IPS-15b (cell line): ENCODE measurements around the gene F2RL3.

Source experiments
- H3K27me3 ChIP-seq: one replicate; pipeline ENCODE4 v1.6.1; 2013; ENCODE audit warnings: low read length; ENCODE audit not compliant: control insufficient read depth, insufficient read depth
- H3K36me3 ChIP-seq: one replicate; pipeline ENCODE4 v1.6.1; 2013; ENCODE audit warnings: low read length; ENCODE audit not compliant: control insufficient read depth, insufficient read depth
- H3K4me1 ChIP-seq: one replicate; pipeline ENCODE4 v1.6.1; 2013; ENCODE audit warnings: mild to moderate bottlenecking, low read length; ENCODE audit not compliant: control insufficient read depth, insufficient read depth
- H3K4me3 ChIP-seq: one replicate; pipeline ENCODE4 v1.5.1; 2013; ENCODE audit warnings: low read depth, low read length
- H3K9ac ChIP-seq: one replicate; pipeline ENCODE4 v1.6.1; 2013; ENCODE audit warnings: low read depth, mild to moderate bottlenecking, low read length
- H3K9me3 ChIP-seq: one replicate; pipeline ENCODE4 v1.6.1; 2013; ENCODE audit warnings: mild to moderate bottlenecking, low read length; ENCODE audit not compliant: control insufficient read depth, insufficient read depth

Gene F2RL3

DNA sequence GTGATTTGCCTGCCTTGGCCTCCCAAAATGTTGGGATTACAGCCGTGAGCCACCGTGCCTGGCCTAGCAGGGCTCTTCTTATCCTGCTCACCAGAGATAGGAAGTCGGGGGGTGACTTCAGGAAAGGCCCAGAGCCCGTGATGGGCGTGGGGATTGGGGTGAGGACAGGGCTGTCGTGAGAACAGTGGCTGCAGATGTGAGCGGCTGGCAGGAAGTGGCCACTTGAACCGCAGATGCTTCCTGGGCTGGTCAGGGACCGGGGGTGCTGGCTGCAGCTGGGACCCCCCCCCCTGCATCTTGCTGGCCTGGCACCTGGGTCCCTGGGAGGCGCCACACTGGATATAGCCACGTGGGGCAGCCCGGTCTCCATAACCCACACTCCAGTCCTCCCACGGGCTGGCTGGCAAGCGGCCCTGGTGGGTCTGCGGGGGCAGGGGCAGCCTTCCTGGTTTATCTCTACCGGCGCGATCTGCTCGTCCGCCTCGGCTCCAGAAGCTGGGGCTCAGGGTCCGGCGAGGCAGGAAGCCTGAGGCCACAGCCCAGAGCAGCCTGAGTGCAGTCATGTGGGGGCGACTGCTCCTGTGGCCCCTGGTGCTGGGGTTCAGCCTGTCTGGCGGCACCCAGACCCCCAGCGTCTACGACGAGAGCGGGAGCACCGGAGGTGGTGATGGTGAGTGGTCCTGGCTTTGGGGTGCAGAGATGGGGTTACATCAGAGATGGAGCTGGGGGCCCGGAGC is at the start of gene F2RL3:
F2RL3 (plus strand) TSS at position 371 of the 737 bp plus-strand sequence; CDS start at position 562, 191 bp downstream.
- Histone ChIP-seq H3K27me3 (no peaks in the 10 kb centered on the region), H3K36me3 (no peaks in the 10 kb centered on the region), H3K4me1 (no peaks in the 10 kb centered on the region), H3K9me3 (no peaks in the 10 kb centered on the region), H3K4me3 (no peak within 1 kb of the TSS), H3K9ac (no peak within 1 kb of the TSS)

DNA sequence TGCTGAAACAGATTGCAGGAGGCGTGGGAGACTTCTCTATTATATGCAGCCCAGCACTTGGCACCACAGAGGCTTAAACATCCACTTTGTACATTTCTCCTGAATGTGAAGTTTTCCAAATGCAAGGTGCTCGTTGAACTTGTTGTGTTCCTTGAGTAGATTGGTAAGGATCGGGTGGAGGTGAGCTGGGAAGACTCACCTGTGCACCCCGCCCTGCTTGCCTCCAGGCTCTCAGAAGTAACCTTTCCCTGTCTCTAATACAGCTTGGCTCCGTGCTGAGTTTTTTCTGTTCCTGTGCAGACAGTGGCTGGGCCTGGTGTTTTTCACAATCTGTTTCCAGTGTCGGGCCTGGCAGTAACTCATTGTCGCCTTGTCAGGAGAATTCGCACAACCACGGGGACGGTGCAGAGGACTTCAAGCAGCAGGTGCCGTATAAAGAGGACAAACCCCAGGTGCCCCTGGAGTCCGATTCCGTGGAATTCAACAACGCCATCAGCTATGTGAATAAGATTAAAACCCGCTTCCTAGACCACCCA is 47.3 kb upstream of the F2RL3 start:
- H3K36me3 ChIP-seq = peaks cover 80% of the 10 kb centered on the region
- no peaks in the 10 kb centered on the region for H3K27me3 ChIP-seq
- no peaks in the 10 kb centered on the region for H3K9me3 ChIP-seq
- H3K4me1 ChIP-seq = no peaks in the 10 kb centered on the region
- H3K4me3 ChIP-seq = no peak overlapping the region
- no peak overlapping the region for H3K9ac ChIP-seq

GRCh38 chr19:16846901-16847300 is 41.9 kb upstream of the F2RL3 start:
- H3K27me3 ChIP-seq = no peaks in the 10 kb centered on the region
- H3K9ac ChIP-seq = no peak overlapping the region
- peaks cover 68% of the 10 kb centered on the region for H3K36me3 ChIP-seq
- H3K4me1 ChIP-seq = no peaks in the 10 kb centered on the region
- H3K4me3 ChIP-seq = no peak overlapping the region
- H3K9me3 ChIP-seq = no peaks in the 10 kb centered on the region

DNA sequence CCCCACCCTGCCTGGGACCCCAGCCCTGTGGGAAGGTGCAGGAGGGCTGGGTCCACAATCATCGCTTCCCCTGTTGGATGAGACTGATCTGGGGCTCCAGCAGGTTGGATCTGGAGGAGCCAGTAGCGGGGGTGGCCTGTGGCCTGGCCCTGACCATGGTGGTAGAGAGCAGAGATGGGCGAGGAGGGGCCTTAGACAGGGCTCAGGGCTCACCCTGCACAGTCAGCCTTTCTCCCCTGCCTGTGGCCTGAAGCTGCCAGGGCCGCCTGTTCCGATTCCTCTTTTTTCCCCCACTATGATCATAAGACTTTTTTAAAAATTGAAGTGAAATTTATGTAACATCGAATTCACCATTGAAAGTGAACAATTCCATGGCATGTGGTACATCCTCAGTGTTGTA is 41.4 kb upstream of the F2RL3 start:
- Histone ChIP-seq H3K27me3 (no peaks in the 10 kb centered on the region), H3K9me3 (no peaks in the 10 kb centered on the region), H3K4me3 (no peak overlapping the region), H3K9ac (no peak overlapping the region), H3K4me1 (no peaks in the 10 kb centered on the region), H3K36me3 (peaks cover 65% of the 10 kb centered on the region)

DNA sequence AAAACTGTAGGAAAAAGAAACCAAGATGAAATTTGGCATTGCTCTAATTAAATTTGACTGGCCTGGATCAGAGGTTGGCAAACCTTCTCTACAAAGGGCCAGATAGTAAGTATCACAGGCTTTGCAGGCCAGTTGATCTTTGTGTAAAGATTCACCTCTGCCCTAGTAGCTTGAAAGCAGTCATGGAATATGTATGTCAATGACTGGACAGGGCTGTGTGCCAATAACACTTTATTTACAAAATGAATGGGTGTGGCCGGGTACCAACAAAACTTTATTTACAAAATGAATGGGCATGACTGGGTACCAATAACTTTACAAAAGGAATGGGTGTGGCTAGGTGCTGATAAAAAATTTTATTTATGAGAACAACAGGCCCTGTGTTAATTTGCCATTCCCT is 39.6 kb upstream of the F2RL3 start:
- Histone ChIP-seq H3K4me1 (no peaks in the 10 kb centered on the region), H3K9ac (no peak overlapping the region), H3K9me3 (no peaks in the 10 kb centered on the region), H3K4me3 (no peak overlapping the region), H3K36me3 (peaks cover 71% of the 10 kb centered on the region), H3K27me3 (no peaks in the 10 kb centered on the region)

DNA sequence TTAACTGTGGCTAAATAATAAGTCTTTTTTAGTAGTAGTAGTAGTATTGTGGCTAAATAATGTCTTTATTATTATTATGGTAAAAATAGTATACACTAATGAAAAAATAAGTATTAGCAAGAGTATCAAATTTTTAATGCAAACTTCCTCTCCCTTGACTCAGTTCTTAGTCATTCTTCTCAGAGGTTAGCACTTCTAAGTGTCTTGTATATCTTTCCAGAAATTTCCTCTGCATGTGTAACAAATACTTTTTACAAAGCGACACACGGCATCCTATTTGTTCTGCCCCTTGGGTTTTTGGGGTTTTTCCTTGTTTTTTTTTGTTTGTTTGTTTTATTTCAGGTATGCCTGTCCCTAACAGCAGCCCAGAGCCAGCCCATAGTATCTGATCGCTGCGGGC is 38.7 kb upstream of the F2RL3 start:
- no peak overlapping the region for H3K9ac ChIP-seq
- no peaks in the 10 kb centered on the region for H3K4me1 ChIP-seq
- no peak overlapping the region for H3K4me3 ChIP-seq
- H3K9me3 ChIP-seq = no peaks in the 10 kb centered on the region
- peaks cover 65% of the 10 kb centered on the region for H3K36me3 ChIP-seq
- H3K27me3 ChIP-seq = no peaks in the 10 kb centered on the region

GRCh38 chr19:16851031-16851712 is 37.6 kb upstream of the F2RL3 start:
- H3K9me3 ChIP-seq = no peaks in the 10 kb centered on the region
- H3K4me1 ChIP-seq = no peaks in the 10 kb centered on the region
- H3K36me3 ChIP-seq = peaks cover 56% of the 10 kb centered on the region
- no peaks in the 10 kb centered on the region for H3K27me3 ChIP-seq
- H3K4me3 ChIP-seq = no peak overlapping the region
- no peak overlapping the region for H3K9ac ChIP-seq

- Histone ChIP-seq H3K9me3 (no peaks in the 10 kb centered on the region), H3K27me3 (no peaks in the 10 kb centered on the region), H3K4me1 (no peaks in the 10 kb centered on the region), H3K4me3 (no peak overlapping the region), H3K36me3 (peaks cover 38% of the 10 kb centered on the region), H3K9ac (no peak overlapping the region)
These were observed 35.7 kb upstream of the F2RL3 start for GRCh38 chr19:16853066-16853465.

- no peak overlapping the region for H3K9ac ChIP-seq
- H3K4me3 ChIP-seq = no peak overlapping the region
- no peaks in the 10 kb centered on the region for H3K27me3 ChIP-seq
- no peaks in the 10 kb centered on the region for H3K9me3 ChIP-seq
- peaks cover 25% of the 10 kb centered on the region for H3K36me3 ChIP-seq
- no peaks in the 10 kb centered on the region for H3K4me1 ChIP-seq
These were observed 32.7 kb upstream of the F2RL3 start for GRCh38 chr19:16856091-16856490.

DNA sequence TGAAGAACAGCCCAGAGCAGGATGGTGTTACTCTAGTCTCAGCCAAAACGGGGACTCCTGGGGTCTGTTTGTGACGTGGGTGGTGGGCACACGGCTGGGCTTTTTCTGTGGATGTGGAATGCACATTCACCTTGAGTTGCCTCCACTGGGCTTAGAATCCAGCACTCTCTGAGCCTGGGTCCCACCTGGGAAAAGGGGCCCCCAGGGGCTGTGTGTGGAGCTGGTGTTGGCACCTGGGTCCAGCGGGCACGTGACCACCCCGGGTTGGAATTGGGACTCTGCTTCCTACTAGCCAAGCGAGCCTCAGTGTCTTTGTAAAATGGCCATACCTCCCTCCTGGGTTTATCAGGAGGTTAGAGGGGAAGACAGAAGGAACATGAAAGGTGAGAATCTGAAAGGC is 29.2 kb upstream of the F2RL3 start:
- Histone ChIP-seq H3K4me3 (no peak overlapping the region), H3K4me1 (no peaks in the 10 kb centered on the region), H3K36me3 (peaks cover 27% of the 10 kb centered on the region), H3K27me3 (no peaks in the 10 kb centered on the region), H3K9ac (no peak overlapping the region), H3K9me3 (no peaks in the 10 kb centered on the region)

- peaks cover 31% of the 10 kb centered on the region for H3K36me3 ChIP-seq
- H3K4me1 ChIP-seq = no peaks in the 10 kb centered on the region
- H3K4me3 ChIP-seq = no peak overlapping the region
- no peaks in the 10 kb centered on the region for H3K27me3 ChIP-seq
- H3K9ac ChIP-seq = no peak overlapping the region
- H3K9me3 ChIP-seq = no peaks in the 10 kb centered on the region
These were observed 28.7 kb upstream of the F2RL3 start for GRCh38 chr19:16860118-16860517.

DNA sequence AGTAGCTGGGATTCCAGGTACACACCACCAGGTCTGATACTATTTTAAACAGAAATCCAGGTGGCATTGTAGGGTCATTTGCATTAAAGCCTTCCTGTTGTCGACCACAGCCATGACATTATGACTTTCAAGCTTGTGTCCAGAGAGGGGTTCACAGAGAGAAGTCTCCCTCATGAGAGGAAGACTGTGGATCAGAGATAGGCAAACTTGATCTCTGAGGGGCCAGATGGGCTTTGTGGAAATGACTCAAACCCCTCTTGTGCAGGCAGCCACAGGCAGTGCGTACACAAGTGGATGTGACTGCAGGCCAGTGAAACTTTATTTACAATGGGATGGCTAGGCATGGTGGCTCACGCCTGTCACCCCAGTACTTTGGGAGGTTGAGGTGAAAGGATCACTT is 27.8 kb upstream of the F2RL3 start:
- Histone ChIP-seq H3K9ac (no peak overlapping the region), H3K4me3 (no peak overlapping the region), H3K27me3 (no peaks in the 10 kb centered on the region), H3K9me3 (no peaks in the 10 kb centered on the region), H3K36me3 (peaks cover 37% of the 10 kb centered on the region), H3K4me1 (no peaks in the 10 kb centered on the region)
